A673 (cell line): ENCODE results near the gene DMXL2. TPM values are rescaled to one million over a fixed set of nuclear protein-coding genes. Genes with fewer than 3 reads are reported as not detected.

Experiments used
- BruUV-seq: library from RNA; stranded (reverse); fragments of 400-500 nt; replicated peaks from 2 replicates; lab custom pipeline; 2021; lab: Mats Ljungman, UMichigan
- CTCF ChIA-PET: fragments of 300-600 bp; sonication (Branson Sonifier 250); formaldehyde crosslinking; loops from one replicate; lab custom pipeline; 2022; ENCODE audit warnings: antibody characterized with exemption; lab: Charles Lee
- POLR2A ChIA-PET: fragments of 300-600 bp; sonication (Branson Sonifier 250); formaldehyde crosslinking; loops from one replicate; lab custom pipeline; 2022; ENCODE audit warnings: antibody characterized with exemption; ENCODE audit not compliant: low non-redundant PET; lab: Charles Lee
- DNase-seq: peaks from one replicate; pipeline ENCODE4 v3.0.0-alpha.2; 2015; ENCODE audit warnings: low spot score
- H3K27ac ChIP-seq: fragments of 200-600 bp; sonication (generic); 2 replicates; pipeline ENCODE4 v1.5.1; 2016; ENCODE audit warnings: mixed run types, low read depth, mild to moderate bottlenecking, mixed read lengths, antibody characterized with exemption, low read length; ENCODE audit not compliant: poor library complexity, severe bottlenecking
- H3K27me3 ChIP-seq: fragments of 200-600 bp; sonication (generic); replicated peaks from 2 replicates; pipeline ENCODE4 v1.6.1; 2017; ENCODE audit warnings: mixed run types, low read depth, mild to moderate bottlenecking, mixed read lengths, antibody characterized with exemption, low read length; ENCODE audit not compliant: insufficient read depth, poor library complexity
- H3K36me3 ChIP-seq: fragments of 200-600 bp; sonication (generic); 2 replicates; pipeline ENCODE4 v1.6.1; 2016; ENCODE audit warnings: mixed run types, mild to moderate bottlenecking, mixed read lengths, antibody characterized with exemption, low read length; ENCODE audit not compliant: insufficient read depth, poor library complexity, severe bottlenecking
- H3K4me1 ChIP-seq: fragments of 200-600 bp; sonication (generic); 2 replicates; pipeline ENCODE4 v1.6.1; 2017; ENCODE audit warnings: mixed run types, mild to moderate bottlenecking, mixed read lengths, antibody characterized with exemption, low read length; ENCODE audit not compliant: insufficient read depth, poor library complexity, severe bottlenecking
- H3K4me3 ChIP-seq: fragments of 200-600 bp; sonication (generic); 2 replicates; pipeline ENCODE4 v1.5.1; 2016; ENCODE audit warnings: low read depth, mixed run types, mild to moderate bottlenecking, mixed read lengths, low read length; ENCODE audit not compliant: poor library complexity, severe bottlenecking
- H3K9me3 ChIP-seq: fragments of 200-600 bp; sonication (generic); 2 replicates; pipeline ENCODE4 v1.6.1; 2016; ENCODE audit warnings: mixed run types, low read depth, mild to moderate bottlenecking, mixed read lengths, antibody characterized with exemption, low read length; ENCODE audit not compliant: poor library complexity, severe bottlenecking
- CTCF ChIP-seq: fragments of 300-800, 200-600 bp; sonication (generic); conservative IDR thresholded peaks from 2 replicates; pipeline ENCODE4 v1.5.1; 2017; ENCODE audit warnings: low read depth, mild to moderate bottlenecking, antibody characterized with exemption, low read length, moderate library complexity, mixed read lengths
- EZH2 ChIP-seq: fragments of 200-600 bp; sonication (generic); IDR thresholded peaks from 2 replicates; pipeline ENCODE4 v1.6.1; 2017; ENCODE audit warnings: borderline replicate concordance, low read depth, mild to moderate bottlenecking, mixed read lengths, antibody characterized with exemption, low read length; ENCODE audit not compliant: poor library complexity, severe bottlenecking
- intact Hi-C: fragments of 100-400 bp; cut with micrococcal nuclease; formaldehyde crosslinking; loops from one replicate; pipeline ENCODE4 v1.10.0; 2022; ENCODE audit not compliant: unreplicated experiment
- total RNA-seq: library from RNA; stranded (reverse); gene quantifications from 2 replicates; pipeline ENCODE4 v1.2.3, GENCODE V29; 2021

DMXL2 gene
- total RNA-seq, 1 experiment from 2014 or later, result 23.2 TPM

- no peaks in the 10 kb centered on the region for H3K9me3 ChIP-seq
- H3K4me1 ChIP-seq, result no peaks in the 10 kb centered on the region
- H3K27ac ChIP-seq, result no peak overlapping the region
- TF ChIP-seq EZH2 (no peak), CTCF (no peak)
- BruUV-seq, result no TSS peak
- DNase-seq, result no peak
- ChIA-PET POLR2A (no interaction called here), CTCF (no interaction called here)
- intact Hi-C loops, result no loop called here
- H3K4me3 ChIP-seq, result no peak overlapping the region
- no peaks in the 10 kb centered on the region for H3K36me3 ChIP-seq
- H3K27me3 ChIP-seq, result no peaks in the 10 kb centered on the region
Observed at GRCh38 chr15:51533672-51534398, 88.7 kb downstream of the DMXL2 start.

- TF ChIP-seq EZH2 (no peak), CTCF (no peak)
- no peaks in the 10 kb centered on the region for H3K36me3 ChIP-seq
- no TSS peak for BruUV-seq
- DNase-seq, result no peak
- no peaks in the 10 kb centered on the region for H3K9me3 ChIP-seq
- no peaks in the 10 kb centered on the region for H3K27me3 ChIP-seq
- no peaks in the 10 kb centered on the region for H3K4me1 ChIP-seq
- intact Hi-C loops, result no loop called here
- POLR2A ChIA-PET, result no interaction called here
- H3K27ac ChIP-seq, result no peak overlapping the region
- no peak overlapping the region for H3K4me3 ChIP-seq
- CTCF ChIA-PET, result interaction anchor here (0.7 kb wide), 2 partner anchors 18 to 236 kb away, joined by 3 read pairs; no protein-coding TSS in a partner anchor
Observed at GRCh38 chr15:51526955-51527354, 95.6 kb downstream of the DMXL2 start.

- no peaks in the 10 kb centered on the region for H3K9me3 ChIP-seq
- H3K27ac ChIP-seq, result no peak overlapping the region
- H3K36me3 ChIP-seq, result no peaks in the 10 kb centered on the region
- TF ChIP-seq EZH2, result no peak
- TF ChIP-seq CTCF, result no peak
- no peaks in the 10 kb centered on the region for H3K4me1 ChIP-seq
- no peak for DNase-seq
- BruUV-seq, result no TSS peak
- H3K27me3 ChIP-seq, result no peaks in the 10 kb centered on the region
- CTCF ChIA-PET, result no interaction called here
- POLR2A ChIA-PET, result no interaction called here
- intact Hi-C loops, result no loop called here
- H3K4me3 ChIP-seq, result no peak overlapping the region
Observed at GRCh38 chr15:51524376-51524775, 98.2 kb downstream of the DMXL2 start.
